GM12864 (cell line): ENCODE results near the gene CELA3A.
"Not testable (repeated sequence)": the region's sequence is repeated elsewhere in the genome, so short reads cannot be mapped to it uniquely, and the experiment has no call there.

Experiments used
- DNase-seq: peaks from one replicate; pipeline ENCODE4 v3.0.0-alpha.2; 2011; ENCODE audit warnings: low read depth
- H3K4me3 ChIP-seq: 2 replicates; pipeline ENCODE4 v1.5.1; 2011; ENCODE audit warnings: mild to moderate bottlenecking, low read depth, low read length, control low read depth
- CTCF ChIP-seq: IDR thresholded peaks from 2 replicates; pipeline ENCODE4 v1.5.1; 2011; ENCODE audit warnings: low read depth, mild to moderate bottlenecking, moderate library complexity, low read length, control low read depth, inconsistent platforms; ENCODE audit errors: missing control alignments

The CELA3A gene

DNA sequence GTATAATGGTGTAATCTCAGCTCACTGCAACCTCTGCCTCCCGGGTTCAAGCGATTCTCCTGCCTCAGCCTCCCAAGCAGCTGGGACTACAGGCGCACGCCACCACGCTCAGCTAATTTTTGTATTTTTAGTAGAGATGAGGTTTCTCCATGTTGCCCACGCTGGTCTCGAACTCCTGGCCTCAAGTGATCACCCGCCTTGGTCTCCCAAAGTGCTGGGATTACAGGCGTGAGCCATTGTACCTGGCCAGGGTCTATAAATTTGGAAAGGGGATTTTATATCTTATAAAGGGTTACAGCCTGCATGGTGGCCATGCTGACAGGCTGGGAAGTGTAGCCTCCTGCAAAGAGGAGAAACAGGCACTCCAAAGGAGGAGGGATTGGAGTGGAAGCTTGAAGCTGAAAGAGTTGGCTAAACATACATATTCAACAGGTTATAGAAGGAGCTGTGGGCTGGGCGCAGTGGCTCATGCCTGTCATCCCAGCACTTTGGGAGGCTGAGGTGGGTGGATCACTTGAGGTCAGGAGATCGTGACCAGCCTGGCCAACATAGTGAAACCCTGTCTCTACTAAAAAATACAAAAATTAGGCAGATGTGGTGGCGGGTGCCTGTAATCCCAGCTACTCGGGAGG, 13.2 kb downstream of the CELA3A start:
- DNase-seq, H3K4me3 ChIP-seq: not testable (repeated sequence)

GRCh38 chr1:22018583-22019559, 17.4 kb downstream of the CELA3A start:
- DNase-seq = peak; percentile 49
- TF ChIP-seq CTCF = peak; percentile 36
- H3K4me3 ChIP-seq = no peak overlapping the region

- TF ChIP-seq CTCF = no peak
Observed at GRCh38 chr1:22021061-22021460, 19.6 kb downstream of the CELA3A start.

DNA sequence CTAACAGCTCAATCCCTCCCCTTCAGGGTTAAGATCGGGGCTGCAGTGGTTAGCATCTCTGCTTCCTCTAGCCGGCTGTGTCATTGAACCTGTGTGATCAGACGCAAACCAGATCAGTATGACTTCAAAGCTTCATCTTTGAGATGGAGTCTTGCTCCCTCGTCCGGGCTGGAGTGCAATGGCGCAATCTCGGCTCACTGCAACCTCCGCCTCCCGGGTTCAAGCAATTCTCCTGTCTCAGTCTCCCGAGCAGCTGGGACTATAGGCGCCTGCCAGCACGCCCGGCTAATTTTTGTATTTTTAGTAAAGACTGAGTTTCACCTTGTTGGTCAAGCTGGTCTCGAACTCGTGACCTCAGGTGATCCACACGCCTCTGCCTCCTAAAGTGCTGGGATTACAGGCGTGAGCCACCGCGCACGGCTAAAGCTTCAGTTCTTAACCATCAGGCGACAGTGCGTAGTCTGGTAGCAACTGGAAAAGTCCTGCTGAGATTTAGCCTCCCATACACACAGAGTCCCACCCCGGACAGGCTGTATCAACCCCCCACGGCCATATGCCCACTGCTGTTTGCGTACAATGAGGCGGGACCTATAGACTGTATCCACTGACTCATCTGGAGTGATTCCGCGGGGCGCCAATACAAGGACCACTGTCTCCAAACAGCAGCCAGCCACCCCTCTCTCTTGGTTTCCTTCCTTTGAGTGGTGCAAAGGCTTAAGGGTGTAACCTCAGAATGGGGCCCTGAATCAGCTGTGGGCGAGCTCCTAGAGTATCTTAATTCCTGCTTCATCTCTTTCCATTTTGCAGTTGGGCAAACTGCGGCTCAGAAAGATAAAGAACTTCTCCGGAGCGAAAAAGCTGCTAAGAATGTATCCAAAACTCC, 23.3 kb downstream of the CELA3A start:
- peak; percentile 18 for TF ChIP-seq CTCF
- DNase-seq = peak; percentile 61
- H3K4me3 ChIP-seq = peak overlapping the region; percentile 79

More at GRCh38 chr1:22021061-22021460, 19.6 kb downstream of the CELA3A start:
- no peak overlapping the region for H3K4me3 ChIP-seq
- DNase-seq = no peak

GRCh38 chr1:22025368-22026155, 24.1 kb downstream of the CELA3A start:
- DNase-seq = peak; percentile 90
- no peak for TF ChIP-seq CTCF
- H3K4me3 ChIP-seq = peak overlapping the region; percentile 79

DNA sequence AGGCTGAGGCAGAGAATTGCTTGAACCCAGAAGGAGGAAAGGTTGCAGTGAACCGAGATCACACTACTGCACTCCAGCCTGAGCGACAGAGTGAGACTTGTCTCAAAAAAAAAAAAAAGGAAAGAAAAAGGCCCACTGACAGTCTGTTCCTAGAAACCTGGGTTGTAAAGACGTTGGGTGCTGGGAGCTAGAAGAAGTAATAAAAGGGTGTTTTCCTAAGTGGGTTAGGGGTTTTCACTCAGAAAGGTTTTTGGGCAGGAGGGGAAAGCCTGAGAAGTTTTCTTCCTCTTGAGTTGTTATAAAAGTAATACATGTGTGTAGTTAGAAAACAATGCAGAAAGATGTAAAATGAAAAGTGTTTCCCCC, 25.4 kb downstream of the CELA3A start:
- H3K4me3 ChIP-seq = peak overlapping the region; percentile 79
- no peak for DNase-seq
- TF ChIP-seq CTCF = no peak
